Measurements from ENCODE around the gene ORM1. TPM values are rescaled to one million over a fixed set of nuclear protein-coding genes. Genes with fewer than 3 reads are reported as not detected.
"Not testable (repeated sequence)": the region's sequence is repeated elsewhere in the genome, so short reads cannot be mapped to it uniquely, and the experiment has no call there.

ORM1 gene
- total RNA-seq, 2 donors from 2014 or later = 43.8 TPM; not detected in 1

GRCh38 chr9:114328937-114329624, 6.2 kb downstream of the ORM1 start:
- H3K27ac ChIP-seq; H3K9me3 ChIP-seq; H3K36me3 ChIP-seq (replicated peaks in 1 of 2; ENCODE audit: insufficient read depth in 1 of 2, low read depth in 2 of 2); H3K4me1 ChIP-seq; intact Hi-C loops (cut with DNase I); H3K27me3 ChIP-seq; ATAC-seq; H3K4me3 ChIP-seq: not testable (repeated sequence)
- peak in 1 of 4 donors; percentile 18 for DNase-seq
- 65 to 68% methylated on average over 10 of the region's 12 CpGs for WGBS, 2 donors

GRCh38 chr9:114329625-114330022, 6.7 kb downstream of the ORM1 start, which contains the start of gene ORM2:
Gene ORM2 (plus strand): TSS chr9:114329869. CDS start chr9:114329905, 36 bp downstream.
- H3K27me3 ChIP-seq; H3K36me3 ChIP-seq (replicated peaks in 1 of 2; ENCODE audit: insufficient read depth in 1 of 2, low read depth in 2 of 2); intact Hi-C loops (cut with DNase I); H3K4me1 ChIP-seq; H3K27ac ChIP-seq; DNase-seq; H3K9me3 ChIP-seq; H3K4me3 ChIP-seq: not testable (repeated sequence)
- 80% methylated on average over 1 of the region's 10 CpGs; no CpG with 5 or more reads in 1 of the 2 donors for WGBS, 2 donors
- peak; percentile 31 for ATAC-seq

DNA sequence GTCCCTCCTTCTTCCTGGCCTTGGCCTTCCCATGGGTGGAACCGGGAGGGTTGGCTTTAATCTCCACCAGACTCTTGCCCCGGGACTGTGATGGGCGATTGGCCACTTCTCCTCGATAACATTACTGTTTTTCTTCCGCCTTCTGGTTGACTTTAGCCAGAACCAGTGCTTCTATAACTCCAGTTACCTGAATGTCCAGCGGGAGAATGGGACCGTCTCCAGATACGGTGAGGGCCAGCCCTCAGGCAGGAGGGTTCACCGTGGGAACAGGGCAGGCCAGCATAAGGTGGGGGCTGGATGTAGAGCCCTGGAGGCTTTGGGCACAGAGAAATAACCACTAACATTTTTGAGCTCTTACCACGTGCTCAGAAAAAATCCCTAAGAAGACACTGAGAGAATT, 7.7 kb downstream of the ORM1 start:
- no peak for TF ChIP-seq POLR2A (IDR thresholded peaks at IDR 0.05)
- TF ChIP-seq, protein P1, sequence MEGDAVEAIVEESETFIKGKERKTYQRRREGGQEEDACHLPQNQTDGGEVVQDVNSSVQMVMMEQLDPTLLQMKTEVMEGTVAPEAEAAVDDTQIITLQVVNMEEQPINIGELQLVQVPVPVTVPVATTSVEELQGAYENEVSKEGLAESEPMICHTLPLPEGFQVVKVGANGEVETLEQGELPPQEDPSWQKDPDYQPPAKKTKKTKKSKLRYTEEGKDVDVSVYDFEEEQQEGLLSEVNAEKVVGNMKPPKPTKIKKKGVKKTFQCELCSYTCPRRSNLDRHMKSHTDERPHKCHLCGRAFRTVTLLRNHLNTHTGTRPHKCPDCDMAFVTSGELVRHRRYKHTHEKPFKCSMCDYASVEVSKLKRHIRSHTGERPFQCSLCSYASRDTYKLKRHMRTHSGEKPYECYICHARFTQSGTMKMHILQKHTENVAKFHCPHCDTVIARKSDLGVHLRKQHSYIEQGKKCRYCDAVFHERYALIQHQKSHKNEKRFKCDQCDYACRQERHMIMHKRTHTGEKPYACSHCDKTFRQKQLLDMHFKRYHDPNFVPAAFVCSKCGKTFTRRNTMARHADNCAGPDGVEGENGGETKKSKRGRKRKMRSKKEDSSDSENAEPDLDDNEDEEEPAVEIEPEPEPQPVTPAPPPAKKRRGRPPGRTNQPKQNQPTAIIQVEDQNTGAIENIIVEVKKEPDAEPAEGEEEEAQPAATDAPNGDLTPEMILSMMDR (IDR thresholded peaks at IDR 0.05) = no peak
- DNase-seq = no peak
- 69 to 72% methylated on average over 10 of the region's 10 CpGs for WGBS, 2 donors
- intact Hi-C loops (cut with DNase I) = no loop called here
- H3K4me1 ChIP-seq = no peaks in the 10 kb centered on the region
- no peak for ATAC-seq
- no peaks in the 10 kb centered on the region for H3K36me3 ChIP-seq (replicated peaks in 1 of 2; ENCODE audit: insufficient read depth in 1 of 2, low read depth in 2 of 2)
- H3K27me3 ChIP-seq = no peaks in the 10 kb centered on the region
- no peaks in the 10 kb centered on the region for H3K9me3 ChIP-seq
- no peak overlapping the region for H3K27ac ChIP-seq
- no peak overlapping the region for H3K4me3 ChIP-seq

DNA sequence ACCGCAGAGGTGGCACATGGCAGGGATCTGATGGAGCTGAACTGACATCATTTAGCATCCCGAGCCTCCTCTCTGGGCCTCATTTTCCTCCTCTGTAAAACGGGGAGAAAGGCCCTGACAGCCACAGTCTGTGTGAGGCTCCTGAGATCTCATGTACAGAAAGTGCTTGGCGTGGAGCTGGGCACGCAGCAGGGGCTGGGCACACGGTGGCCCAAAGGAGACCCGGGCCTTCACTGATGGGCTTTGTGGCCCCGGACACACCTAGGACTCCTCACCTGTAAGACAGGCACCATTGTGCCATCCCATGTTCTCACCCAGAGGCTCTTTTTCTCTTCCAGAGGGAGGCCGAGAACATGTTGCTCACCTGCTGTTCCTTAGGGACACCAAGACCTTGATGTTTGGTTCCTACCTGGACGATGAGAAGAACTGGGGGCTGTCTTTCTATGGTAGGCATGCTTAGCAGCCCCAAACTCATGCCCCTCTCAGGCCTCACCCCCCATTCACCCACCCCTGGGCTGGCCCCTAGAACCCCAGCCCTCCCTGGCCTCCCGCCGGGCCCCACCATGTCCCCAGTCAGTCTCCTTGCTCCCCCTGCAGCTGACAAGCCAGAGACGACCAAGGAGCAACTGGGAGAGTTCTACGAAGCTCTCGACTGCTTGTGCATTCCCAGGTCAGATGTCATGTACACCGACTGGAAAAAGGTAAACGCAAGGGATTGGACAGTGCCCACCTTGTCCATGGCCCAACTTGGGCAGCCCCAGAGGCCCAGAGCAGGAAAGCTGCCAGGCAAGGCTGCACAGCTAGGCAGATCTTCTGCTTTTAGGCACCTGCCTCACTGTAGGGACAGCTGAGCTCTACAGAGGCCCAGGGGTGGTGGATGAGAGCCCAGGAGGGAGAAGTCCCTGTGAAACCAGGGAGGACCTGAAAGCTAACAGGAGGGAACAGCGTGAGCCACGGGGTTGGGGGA, 8.6 kb downstream of the ORM1 start:
- DNase-seq; H3K36me3 ChIP-seq (replicated peaks in 1 of 2; ENCODE audit: insufficient read depth in 1 of 2, low read depth in 2 of 2); intact Hi-C loops (cut with DNase I); H3K27me3 ChIP-seq; H3K9me3 ChIP-seq; H3K4me3 ChIP-seq; ATAC-seq; H3K27ac ChIP-seq; H3K4me1 ChIP-seq: not testable (repeated sequence)
- WGBS, 2 donors = 73 to 77% methylated on average over 7 to 17 of the region's 19 CpGs

- H3K27ac ChIP-seq; H3K27me3 ChIP-seq; intact Hi-C loops (cut with DNase I); H3K9me3 ChIP-seq; H3K4me3 ChIP-seq; H3K4me1 ChIP-seq; DNase-seq; H3K36me3 ChIP-seq (replicated peaks in 1 of 2; ENCODE audit: insufficient read depth in 1 of 2, low read depth in 2 of 2); ATAC-seq: not testable (repeated sequence)
- 54 to 62% methylated on average over 3 of the region's 4 CpGs for WGBS, 2 donors
Observed at GRCh38 chr9:114332474-114333040, 9.7 kb downstream of the ORM1 start.

DNA sequence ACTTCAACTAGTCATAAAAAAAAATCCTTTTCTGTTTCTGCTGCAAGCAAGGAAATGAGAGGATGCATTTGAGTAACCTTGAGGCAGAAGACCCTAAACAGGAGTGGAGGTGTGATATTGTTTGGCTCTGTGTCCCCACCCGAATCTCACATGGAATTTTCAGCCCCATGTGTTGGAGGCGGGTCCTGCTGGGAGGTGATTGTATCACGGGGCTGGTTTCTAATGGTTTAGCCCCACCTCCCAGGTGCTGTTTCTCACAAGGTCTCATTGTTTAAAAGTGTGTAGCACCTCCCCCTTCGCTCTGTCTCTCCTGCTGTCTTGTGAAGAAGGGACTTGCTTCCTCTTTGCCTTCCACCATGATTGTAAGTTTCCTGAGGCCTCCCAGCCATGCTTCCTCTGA, 10.8 kb downstream of the ORM1 start:
- H3K4me1 ChIP-seq; H3K27ac ChIP-seq; H3K4me3 ChIP-seq; H3K36me3 ChIP-seq (replicated peaks in 1 of 2; ENCODE audit: insufficient read depth in 1 of 2, low read depth in 2 of 2); DNase-seq; H3K27me3 ChIP-seq; intact Hi-C loops (cut with DNase I); H3K9me3 ChIP-seq; ATAC-seq: not testable (repeated sequence)
- 72 to 89% methylated on average over 3 of the region's 4 CpGs for WGBS, 2 donors

- ATAC-seq (no peak), DNase-seq (no peak)
- no peak overlapping the region for H3K27ac ChIP-seq
- WGBS, 2 donors = 92 to 97% methylated on average over 8 to 9 of the region's 9 CpGs
- no peaks in the 10 kb centered on the region for H3K9me3 ChIP-seq
- H3K4me3 ChIP-seq = no peak overlapping the region
- H3K27me3 ChIP-seq = no peaks in the 10 kb centered on the region
- TF ChIP-seq POLR2A (IDR thresholded peaks at IDR 0.05) = no peak
- TF ChIP-seq, protein P1 (IDR thresholded peaks at IDR 0.05) = no peak
- peaks cover 0 to 6% of the 10 kb centered on the region in 2 donors for H3K36me3 ChIP-seq (replicated peaks in 1 of 2; ENCODE audit: insufficient read depth in 1 of 2, low read depth in 2 of 2)
- intact Hi-C loops (cut with DNase I) = no loop called here
- H3K4me1 ChIP-seq = no peaks in the 10 kb centered on the region
Observed at GRCh38 chr9:114334490-114334889, 11.6 kb downstream of the ORM1 start.
